Progenitor cell of endocrine pancreas (in vitro differentiated cells): ENCODE measurements around the gene SH2D1B. TPM values are rescaled to one million over a fixed set of nuclear protein-coding genes. Genes with fewer than 3 reads are reported as not detected.

Experiments used
- DNase-seq: peaks from one replicate; pipeline ENCODE4 v3.0.0; 2021; ENCODE audit warnings: low spot score; ENCODE audit not compliant: unreplicated experiment
- H3K27ac Mint-ChIP-seq: 2 replicates; pipeline ENCODE4 v1.8.0; 2021; ENCODE audit warnings: mild to moderate bottlenecking, moderate library complexity, mixed read lengths
- H3K27me3 Mint-ChIP-seq: 2 replicates; pipeline ENCODE4 v1.8.0; 2021; ENCODE audit warnings: mixed read lengths
- H3K36me3 Mint-ChIP-seq: 2 replicates; pipeline ENCODE4 v1.8.0; 2022; ENCODE audit warnings: mixed read lengths; ENCODE audit not compliant: insufficient read depth
- H3K4me1 Mint-ChIP-seq: 2 replicates; pipeline ENCODE4 v1.8.0; 2021; ENCODE audit warnings: low read depth, mixed read lengths
- H3K4me3 Mint-ChIP-seq: 2 replicates; pipeline ENCODE4 v1.8.0; 2021; ENCODE audit warnings: low read depth, mild to moderate bottlenecking, moderate library complexity, mixed read lengths
- H3K9me3 Mint-ChIP-seq: 2 replicates; pipeline ENCODE4 v1.8.0; 2021; ENCODE audit warnings: low read depth, mixed read lengths
- total RNA-seq: library from RNA; stranded (reverse); gene quantifications from 2 replicates; pipeline ENCODE4 v1.2.1, GENCODE V29; 2021
- TF ChIP-seq, protein P1 (sequence below): fragments of 200-600 bp; sonication (generic); IDR thresholded peaks from one replicate; pipeline ENCODE4 v1.5.0; 2021; ENCODE audit warnings: antibody characterized with exemption, mild to moderate bottlenecking; ENCODE audit not compliant: unreplicated experiment

SH2D1B gene
- total RNA-seq, 1 donor from 2014 or later = not detected

DNA sequence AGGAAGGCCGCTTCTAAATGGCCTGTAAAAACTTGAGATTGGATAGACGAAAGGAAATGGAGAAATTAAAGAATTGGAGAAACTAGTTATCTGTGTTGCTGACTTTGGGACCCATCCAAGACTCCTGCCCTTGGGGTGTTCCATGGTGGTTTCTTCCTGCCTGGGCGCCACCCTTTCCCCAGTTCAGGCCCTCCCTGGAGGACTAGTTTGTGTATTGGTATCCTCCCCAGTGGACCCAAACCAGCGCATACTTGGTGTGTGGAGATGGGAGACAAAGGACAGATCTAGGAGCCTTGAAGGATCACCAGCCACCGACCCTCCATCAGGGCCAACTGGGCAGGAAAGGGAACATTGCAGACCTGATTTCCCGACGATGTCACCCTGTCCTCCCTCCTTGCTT lies 42.4 kb downstream of the SH2D1B start:
- no peaks in the 10 kb centered on the region for H3K36me3 Mint-ChIP-seq
- H3K9me3 Mint-ChIP-seq = no peaks in the 10 kb centered on the region
- H3K27ac Mint-ChIP-seq = no peak overlapping the region
- DNase-seq = no peak
- no peaks in the 10 kb centered on the region for H3K27me3 Mint-ChIP-seq
- no peaks in the 10 kb centered on the region for H3K4me1 Mint-ChIP-seq
- no peak overlapping the region for H3K4me3 Mint-ChIP-seq
- TF ChIP-seq, protein P1, sequence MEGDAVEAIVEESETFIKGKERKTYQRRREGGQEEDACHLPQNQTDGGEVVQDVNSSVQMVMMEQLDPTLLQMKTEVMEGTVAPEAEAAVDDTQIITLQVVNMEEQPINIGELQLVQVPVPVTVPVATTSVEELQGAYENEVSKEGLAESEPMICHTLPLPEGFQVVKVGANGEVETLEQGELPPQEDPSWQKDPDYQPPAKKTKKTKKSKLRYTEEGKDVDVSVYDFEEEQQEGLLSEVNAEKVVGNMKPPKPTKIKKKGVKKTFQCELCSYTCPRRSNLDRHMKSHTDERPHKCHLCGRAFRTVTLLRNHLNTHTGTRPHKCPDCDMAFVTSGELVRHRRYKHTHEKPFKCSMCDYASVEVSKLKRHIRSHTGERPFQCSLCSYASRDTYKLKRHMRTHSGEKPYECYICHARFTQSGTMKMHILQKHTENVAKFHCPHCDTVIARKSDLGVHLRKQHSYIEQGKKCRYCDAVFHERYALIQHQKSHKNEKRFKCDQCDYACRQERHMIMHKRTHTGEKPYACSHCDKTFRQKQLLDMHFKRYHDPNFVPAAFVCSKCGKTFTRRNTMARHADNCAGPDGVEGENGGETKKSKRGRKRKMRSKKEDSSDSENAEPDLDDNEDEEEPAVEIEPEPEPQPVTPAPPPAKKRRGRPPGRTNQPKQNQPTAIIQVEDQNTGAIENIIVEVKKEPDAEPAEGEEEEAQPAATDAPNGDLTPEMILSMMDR = no peak

DNA sequence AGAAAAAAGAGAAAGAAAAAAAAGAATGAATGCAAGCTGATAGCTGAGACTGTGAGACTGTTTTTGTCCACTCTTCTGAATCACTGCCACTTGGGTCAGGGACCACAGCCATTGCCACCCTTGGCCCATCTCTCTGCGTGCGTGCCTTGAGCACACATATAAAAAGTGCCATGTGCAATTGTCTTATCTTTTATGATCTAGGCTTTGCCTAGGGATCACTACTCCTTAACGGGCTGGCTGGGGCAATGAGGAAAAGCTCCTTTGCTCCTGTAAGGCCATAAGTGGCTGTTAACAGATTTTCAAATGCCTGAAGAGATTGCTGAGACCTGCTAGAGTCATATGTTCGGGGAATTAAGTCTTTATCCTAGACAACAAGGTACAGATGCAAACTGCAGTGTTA lies 43.5 kb downstream of the SH2D1B start:
- no peak overlapping the region for H3K27ac Mint-ChIP-seq
- H3K4me3 Mint-ChIP-seq = no peak overlapping the region
- DNase-seq = no peak

DNA sequence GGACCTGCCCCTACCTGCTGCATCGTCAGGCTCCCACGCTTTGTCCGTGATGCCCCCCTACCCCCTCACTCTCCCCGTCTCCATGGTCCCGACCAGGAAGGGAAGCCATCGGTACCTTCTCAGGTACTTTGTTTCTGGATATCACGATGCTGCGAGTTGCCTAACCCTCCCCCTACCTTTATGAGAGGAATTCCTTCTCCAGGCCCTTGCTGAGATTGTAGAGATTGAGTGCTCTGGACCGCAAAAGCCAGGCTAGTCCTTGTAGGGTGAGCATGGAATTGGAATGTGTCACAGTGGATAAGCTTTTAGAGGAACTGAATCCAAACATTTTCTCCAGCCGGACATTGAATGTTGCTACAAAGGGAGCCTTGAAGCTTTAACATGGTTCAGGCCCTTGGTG lies 44.2 kb downstream of the SH2D1B start:
- no peaks in the 10 kb centered on the region for H3K36me3 Mint-ChIP-seq
- no peaks in the 10 kb centered on the region for H3K27me3 Mint-ChIP-seq
- no peaks in the 10 kb centered on the region for H3K9me3 Mint-ChIP-seq
- no peaks in the 10 kb centered on the region for H3K4me1 Mint-ChIP-seq
- no peak overlapping the region for H3K27ac Mint-ChIP-seq
- DNase-seq = no peak
- TF ChIP-seq, protein P1 = no peak
- H3K4me3 Mint-ChIP-seq = no peak overlapping the region

More for the DNA sequence above, 43.5 kb downstream of the SH2D1B start:
- H3K36me3 Mint-ChIP-seq = no peaks in the 10 kb centered on the region
- no peaks in the 10 kb centered on the region for H3K9me3 Mint-ChIP-seq
- TF ChIP-seq, protein P1 = no peak
- no peaks in the 10 kb centered on the region for H3K27me3 Mint-ChIP-seq
- no peaks in the 10 kb centered on the region for H3K4me1 Mint-ChIP-seq

DNA sequence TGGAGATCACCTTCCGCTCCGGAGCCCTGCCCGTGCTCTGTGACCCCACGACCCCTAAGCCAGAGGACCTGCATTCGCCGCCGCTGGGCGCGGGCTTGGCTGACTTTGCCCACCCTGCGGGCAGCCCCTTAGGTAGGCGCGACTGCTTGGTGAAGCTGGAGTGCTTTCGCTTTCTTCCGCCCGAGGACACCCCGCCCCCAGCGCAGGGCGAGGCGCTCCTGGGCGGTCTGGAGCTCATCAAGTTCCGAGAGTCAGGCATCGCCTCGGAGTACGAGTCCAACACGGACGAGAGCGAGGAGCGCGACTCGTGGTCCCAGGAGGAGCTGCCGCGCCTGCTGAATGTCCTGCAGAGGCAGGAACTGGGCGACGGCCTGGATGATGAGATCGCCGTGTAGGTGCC lies 44.9 kb downstream of the SH2D1B start:
- no peaks in the 10 kb centered on the region for H3K4me1 Mint-ChIP-seq
- DNase-seq = no peak
- H3K4me3 Mint-ChIP-seq = no peak overlapping the region
- H3K36me3 Mint-ChIP-seq = no peaks in the 10 kb centered on the region
- no peaks in the 10 kb centered on the region for H3K9me3 Mint-ChIP-seq
- H3K27ac Mint-ChIP-seq = no peak overlapping the region
- no peaks in the 10 kb centered on the region for H3K27me3 Mint-ChIP-seq
- TF ChIP-seq, protein P1 = no peak

DNA sequence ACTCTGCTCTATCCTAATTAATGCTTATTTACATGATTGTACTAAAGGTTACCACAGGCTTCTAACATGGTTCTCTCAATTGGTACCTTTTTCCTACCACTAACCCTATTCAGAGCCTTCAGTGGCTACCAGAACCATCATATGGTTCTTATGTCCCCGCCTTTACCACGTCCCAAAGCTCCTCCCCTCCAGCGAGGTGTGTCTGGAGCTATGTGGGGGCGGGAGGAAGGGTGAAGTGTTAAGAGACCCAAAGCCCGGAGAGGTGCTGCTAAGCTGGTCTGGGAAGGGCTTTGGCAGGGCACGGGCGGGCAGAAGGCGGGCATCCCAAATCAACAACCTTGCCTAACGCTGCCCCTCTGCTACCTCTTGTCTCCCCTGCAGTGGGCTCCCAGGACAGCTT lies 45.3 kb downstream of the SH2D1B start:
- DNase-seq = no peak
- Mint-ChIP-seq H3K9me3 (no peaks in the 10 kb centered on the region), H3K36me3 (no peaks in the 10 kb centered on the region), H3K4me3 (no peak overlapping the region), H3K27ac (no peak overlapping the region), H3K27me3 (no peaks in the 10 kb centered on the region), H3K4me1 (no peaks in the 10 kb centered on the region)
- TF ChIP-seq, protein P1 = no peak
